ENCODE data around the gene GPRIN3.

GRCh38 chr4:89285745-89286144 lies 21.9 kb downstream of the GPRIN3 start:
- TF ChIP-seq CREB1 (IDR thresholded peaks at IDR 0.05; ENCODE audit: low read depth) (no peak), FOXM1 (IDR thresholded peaks at IDR 0.05; ENCODE audit: borderline replicate concordance, low read depth) (no peak), CEBPB (IDR thresholded peaks at IDR 0.05) (no peak), MAX (IDR thresholded peaks at IDR 0.05) (no peak), TEAD4 (IDR thresholded peaks at IDR 0.05) (no peak), EP300 (IDR thresholded peaks at IDR 0.05; ENCODE audit: borderline replicate concordance) (no peak), YY1 (IDR thresholded peaks at IDR 0.05; ENCODE audit: low read depth) (no peak), TCF12 (IDR thresholded peaks at IDR 0.05; ENCODE audit: low read depth) (no peak), REST (IDR thresholded peaks at IDR 0.05; ENCODE audit: low read depth) (no peak), USF1 (IDR thresholded peaks at IDR 0.05) (no peak), RAD21 (IDR thresholded peaks at IDR 0.05; ENCODE audit: low read depth) (no peak)

All from Ishikawa (cell line).